HEK293T (cell line): ENCODE measurements around the gene TGFB2.
A peak's percentile ranks its signal among the peaks of the same experiment; 100 is the strongest.

Experiments used
- CTCF ChIA-PET: fragments of 350-600 bp; formaldehyde crosslinking; extraction: SDS; loops from one replicate; lab custom pipeline; 2021; ENCODE audit warnings: antibody characterized with exemption, inconsistent platforms; lab: Yijun Ruan, JAX
- POLR2A ChIA-PET: fragments of 350-600 bp; formaldehyde crosslinking; extraction: SDS; loops from one replicate; lab custom pipeline; 2020; ENCODE audit warnings: antibody characterized with exemption, inconsistent platforms; lab: Yijun Ruan, JAX
- DNase-seq: peaks from one replicate; pipeline ENCODE4 v3.0.0; 2012; ENCODE audit warnings: mixed read lengths; ENCODE audit errors: extremely low spot score
- ARNT ChIP-seq: fragments of 450-650 bp; IDR thresholded peaks from 2 replicates; pipeline ENCODE4 v1.6.1; 2017; ENCODE audit warnings: mild to moderate bottlenecking
- BHLHE40 ChIP-seq: fragments of 450-650 bp; IDR thresholded peaks from 2 replicates; pipeline ENCODE4 v1.6.1; 2016; ENCODE audit warnings: mild to moderate bottlenecking, moderate library complexity, borderline replicate concordance
- CTBP1 ChIP-seq: fragments of 450-650 bp; IDR thresholded peaks from 2 replicates; pipeline ENCODE4 v1.6.1; 2016; ENCODE audit warnings: borderline replicate concordance
- ELF4 ChIP-seq: fragments of 450-650 bp; IDR thresholded peaks from 2 replicates; pipeline ENCODE4 v1.6.1; 2017; ENCODE audit warnings: antibody characterized with exemption
- FOXA1 ChIP-seq: fragments of 450-650 bp; IDR thresholded peaks from 2 replicates; pipeline ENCODE4 v1.6.1; 2016; ENCODE audit warnings: mild to moderate bottlenecking
- FOXK2 ChIP-seq: fragments of 450-650 bp; IDR thresholded peaks from 2 replicates; pipeline ENCODE4 v1.6.1; 2016; ENCODE audit warnings: mild to moderate bottlenecking
- FOXM1 ChIP-seq: fragments of 450-650 bp; IDR thresholded peaks from 2 replicates; pipeline ENCODE4 v1.6.1; 2017; ENCODE audit warnings: mild to moderate bottlenecking, borderline replicate concordance
- HDGF ChIP-seq: fragments of 450-650 bp; IDR thresholded peaks from 2 replicates; pipeline ENCODE4 v1.6.1; 2017; ENCODE audit warnings: antibody characterized with exemption, borderline replicate concordance
- L3MBTL2 ChIP-seq: fragments of 450-650 bp; conservative IDR thresholded peaks from 2 replicates; pipeline ENCODE4 v1.6.1; 2016; ENCODE audit warnings: mild to moderate bottlenecking
- LEF1 ChIP-seq: fragments of 450-650 bp; IDR thresholded peaks from 2 replicates; pipeline ENCODE4 v1.6.1; 2017; ENCODE audit warnings: mild to moderate bottlenecking, borderline replicate concordance
- NFRKB ChIP-seq: fragments of 450-650 bp; IDR thresholded peaks from 2 replicates; pipeline ENCODE4 v1.6.1; 2016; ENCODE audit warnings: mild to moderate bottlenecking, moderate library complexity
- SP1 ChIP-seq: fragments of 450-650 bp; IDR thresholded peaks from 2 replicates; pipeline ENCODE4 v1.6.1; 2017
- SUZ12 ChIP-seq: fragments of 450-650 bp; IDR thresholded peaks from 2 replicates; pipeline ENCODE4 v1.6.1; 2016; ENCODE audit warnings: mild to moderate bottlenecking
- TARDBP ChIP-seq: fragments of 450-650 bp; IDR thresholded peaks from 2 replicates; pipeline ENCODE4 v1.6.1; 2016
- ZNF384 ChIP-seq: fragments of 450-650 bp; IDR thresholded peaks from 2 replicates; pipeline ENCODE4 v1.6.1; 2016
- TF ChIP-seq, protein P1 (sequence below): fragments of 450-650 bp; IDR thresholded peaks from 2 replicates; pipeline ENCODE4 v1.6.1; 2016

The TGFB2 gene

DNA sequence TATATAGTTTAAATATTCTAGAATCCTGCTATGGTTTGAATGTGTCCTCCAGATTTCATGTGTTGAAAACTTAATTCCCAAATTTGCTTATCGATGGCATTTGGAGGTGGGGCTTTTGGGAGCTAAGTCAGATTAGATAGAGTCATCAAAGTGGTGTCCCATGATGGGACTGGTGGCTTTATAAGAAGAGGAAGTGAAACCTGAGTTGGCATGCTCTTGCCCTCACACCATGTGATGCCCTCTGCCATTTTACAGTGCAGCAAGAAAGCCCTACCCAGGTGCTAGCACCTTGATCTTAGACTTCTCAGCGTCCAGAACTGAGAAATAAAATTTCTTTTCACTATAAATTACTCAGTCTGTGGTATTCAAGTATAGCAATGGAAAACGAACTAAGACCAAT lies 111.3 kb downstream of the TGFB2 start:
- CTCF ChIA-PET = no interaction called here
- DNase-seq = no peak
- POLR2A ChIA-PET = no interaction called here
- TF ChIP-seq FOXK2 (no peak), SP1 (no peak), FOXA1 (no peak)

DNA sequence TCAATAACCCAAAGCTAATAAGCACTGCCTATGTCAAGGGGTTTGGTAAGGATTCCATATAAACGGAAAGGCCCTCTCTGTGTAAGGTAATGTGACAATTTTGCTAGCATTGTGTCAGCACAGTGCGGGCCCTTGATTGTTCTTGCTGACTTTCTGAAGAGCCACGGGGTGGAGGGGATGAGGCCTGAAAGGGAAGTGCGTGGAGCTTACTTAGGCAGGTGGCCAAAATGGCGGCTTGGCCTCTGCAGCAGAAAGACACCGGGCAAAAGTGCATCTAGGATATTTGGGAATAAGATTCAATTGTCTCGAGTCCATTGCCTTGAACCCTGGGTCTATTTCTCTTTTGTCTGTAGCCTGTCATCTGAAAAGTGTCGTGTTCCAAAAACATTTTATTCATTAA lies 114.3 kb downstream of the TGFB2 start:
- DNase-seq = no peak
- TF ChIP-seq NFRKB (no peak), HDGF (no peak), L3MBTL2 (no peak), BHLHE40 (no peak), FOXK2 (no peak), SUZ12 (no peak), CTBP1 (no peak), FOXA1 (no peak), FOXM1 (no peak), TARDBP (no peak), ZNF384 (no peak)
- POLR2A ChIA-PET = no interaction called here
- CTCF ChIA-PET = no interaction called here

DNA sequence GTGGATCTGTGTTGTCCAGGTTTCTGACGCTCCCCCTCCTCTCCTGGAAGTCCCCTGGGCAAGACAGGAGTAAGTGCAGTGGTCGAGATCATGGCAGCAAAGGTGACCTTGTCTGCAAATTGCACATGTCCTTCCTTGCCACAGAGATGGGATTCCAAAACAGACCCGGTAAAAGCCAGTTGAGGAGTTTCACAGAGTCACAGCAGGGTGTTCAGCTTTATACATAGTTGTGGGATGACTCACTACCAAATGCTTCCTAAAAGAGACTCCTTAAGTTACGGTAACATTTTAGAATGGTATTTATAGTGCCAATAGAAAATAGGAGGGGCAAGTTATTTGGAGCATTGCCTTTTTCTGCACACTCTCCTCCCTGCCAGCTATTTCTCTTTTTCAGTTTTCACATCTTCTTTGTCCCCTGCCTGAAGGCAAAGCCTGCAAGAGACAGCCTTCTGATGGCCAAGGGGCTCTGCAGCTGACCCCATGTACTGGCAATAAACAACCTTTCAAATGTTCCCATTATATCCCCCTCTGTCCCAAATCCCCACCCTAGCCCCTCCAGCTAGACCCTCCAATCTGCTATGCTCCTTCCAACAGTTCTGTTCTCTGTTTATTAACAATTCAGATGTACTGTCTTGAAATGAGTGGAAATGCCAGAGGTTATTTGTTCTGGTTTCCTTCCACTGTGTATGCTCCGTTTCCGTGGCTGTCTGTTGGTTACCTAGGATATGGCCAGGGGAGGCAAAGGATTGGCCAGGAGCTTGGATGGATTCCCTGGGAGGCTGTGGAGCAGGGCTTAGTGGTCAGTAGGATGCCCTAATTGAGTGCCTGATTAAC lies 115.0 kb downstream of the TGFB2 start:
- CTCF ChIA-PET = interaction anchor here (0.5 kb wide), 1 partner anchor 61 kb away, joined by 3 read pairs; no protein-coding TSS in a partner anchor
- peak; percentile 64 for DNase-seq
- TF ChIP-seq L3MBTL2 (peak; percentile 61), CTBP1 (peak; percentile 55; the same call in 1 of the 2 replicates), SUZ12 (no peak)
- POLR2A ChIA-PET = no interaction called here

DNA sequence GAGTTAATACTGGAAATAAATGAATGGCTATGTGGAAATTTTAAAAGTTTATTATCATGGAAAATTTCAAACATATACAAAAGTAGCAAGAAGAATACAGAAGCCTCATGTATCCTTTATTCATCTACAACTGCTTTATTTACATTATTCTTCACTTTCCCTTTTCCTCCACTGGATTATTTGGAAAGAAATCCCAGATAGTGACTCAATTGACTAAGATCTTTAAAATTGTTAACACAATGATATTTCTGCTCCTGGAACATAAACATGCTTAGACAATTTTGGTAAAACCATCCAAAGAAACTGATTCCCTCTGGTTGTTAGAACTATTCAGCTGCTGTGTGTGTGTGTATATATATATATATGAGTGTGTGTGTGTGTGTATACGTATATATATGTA lies 116.2 kb downstream of the TGFB2 start:
- ChIA-PET CTCF (no interaction called here), POLR2A (no interaction called here)
- DNase-seq = no peak
- TF ChIP-seq ZNF384 = no peak
- no peak for TF ChIP-seq ARNT
- no peak for TF ChIP-seq FOXK2
- TF ChIP-seq HDGF = no peak
- no peak for TF ChIP-seq NFRKB
- no peak for TF ChIP-seq FOXM1
- no peak for TF ChIP-seq CTBP1
- no peak for TF ChIP-seq TARDBP
- TF ChIP-seq, protein P1, sequence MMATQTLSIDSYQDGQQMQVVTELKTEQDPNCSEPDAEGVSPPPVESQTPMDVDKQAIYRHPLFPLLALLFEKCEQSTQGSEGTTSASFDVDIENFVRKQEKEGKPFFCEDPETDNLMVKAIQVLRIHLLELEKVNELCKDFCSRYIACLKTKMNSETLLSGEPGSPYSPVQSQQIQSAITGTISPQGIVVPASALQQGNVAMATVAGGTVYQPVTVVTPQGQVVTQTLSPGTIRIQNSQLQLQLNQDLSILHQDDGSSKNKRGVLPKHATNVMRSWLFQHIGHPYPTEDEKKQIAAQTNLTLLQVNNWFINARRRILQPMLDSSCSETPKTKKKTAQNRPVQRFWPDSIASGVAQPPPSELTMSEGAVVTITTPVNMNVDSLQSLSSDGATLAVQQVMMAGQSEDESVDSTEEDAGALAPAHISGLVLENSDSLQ = no peak
- no peak for TF ChIP-seq BHLHE40
- TF ChIP-seq SP1 = no peak
- TF ChIP-seq FOXA1 = no peak
- TF ChIP-seq LEF1 = no peak
- TF ChIP-seq L3MBTL2 = no peak
- TF ChIP-seq SUZ12 = no peak

DNA sequence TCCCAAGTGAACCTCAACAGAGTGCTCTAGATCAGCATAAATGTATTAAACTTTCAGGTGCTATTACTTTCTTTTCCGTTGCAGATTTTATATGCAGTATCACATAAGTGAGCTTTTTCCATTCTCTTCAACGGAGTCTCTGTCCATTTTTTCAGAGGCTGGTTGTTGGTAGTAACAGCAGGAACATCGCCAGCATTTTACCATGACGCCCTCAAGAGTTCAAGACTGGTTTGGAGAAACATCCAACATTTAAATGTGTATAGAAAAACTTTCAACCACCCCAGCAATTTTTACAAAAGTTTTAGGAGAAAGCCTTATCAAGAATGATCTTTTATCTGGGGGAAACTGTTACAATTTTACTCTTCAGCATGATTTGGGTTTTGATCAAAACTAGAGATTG lies 117.0 kb downstream of the TGFB2 start:
- ChIA-PET POLR2A (no interaction called here), CTCF (no interaction called here)
- no peak for TF ChIP-seq HDGF
- TF ChIP-seq SP1 = no peak
- TF ChIP-seq ZNF384 = no peak
- no peak for TF ChIP-seq LEF1
- TF ChIP-seq ARNT = no peak
- no peak for TF ChIP-seq FOXK2
- TF ChIP-seq ELF4 = no peak
- TF ChIP-seq TARDBP = no peak
- no peak for TF ChIP-seq CTBP1
- no peak for TF ChIP-seq BHLHE40
- TF ChIP-seq, protein P1 = no peak
- TF ChIP-seq FOXM1 = no peak
- no peak for TF ChIP-seq SUZ12
- TF ChIP-seq NFRKB = no peak
- no peak for TF ChIP-seq L3MBTL2
- no peak for DNase-seq

DNA sequence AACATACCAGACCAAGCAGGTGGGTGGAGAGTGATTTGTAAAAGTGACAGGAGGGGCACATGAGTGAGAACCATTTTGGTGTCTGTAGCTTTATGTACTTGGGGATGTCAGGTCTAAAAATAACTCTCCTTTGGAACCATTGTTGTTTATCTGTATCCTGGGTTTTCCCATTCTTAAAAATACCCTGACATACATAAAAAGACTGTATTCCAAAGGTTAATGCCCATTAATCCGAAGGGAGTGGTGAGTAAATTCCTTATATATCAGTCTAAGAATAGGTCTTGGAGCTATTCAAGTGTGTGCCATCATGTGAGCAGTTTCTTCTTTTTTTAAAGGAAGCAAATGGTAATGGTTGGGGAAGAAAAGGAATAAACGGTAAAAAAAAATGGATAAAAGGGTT lies 117.5 kb downstream of the TGFB2 start:
- POLR2A ChIA-PET = no interaction called here
- TF ChIP-seq FOXK2 = no peak
- CTCF ChIA-PET = no interaction called here
- DNase-seq = no peak

DNA sequence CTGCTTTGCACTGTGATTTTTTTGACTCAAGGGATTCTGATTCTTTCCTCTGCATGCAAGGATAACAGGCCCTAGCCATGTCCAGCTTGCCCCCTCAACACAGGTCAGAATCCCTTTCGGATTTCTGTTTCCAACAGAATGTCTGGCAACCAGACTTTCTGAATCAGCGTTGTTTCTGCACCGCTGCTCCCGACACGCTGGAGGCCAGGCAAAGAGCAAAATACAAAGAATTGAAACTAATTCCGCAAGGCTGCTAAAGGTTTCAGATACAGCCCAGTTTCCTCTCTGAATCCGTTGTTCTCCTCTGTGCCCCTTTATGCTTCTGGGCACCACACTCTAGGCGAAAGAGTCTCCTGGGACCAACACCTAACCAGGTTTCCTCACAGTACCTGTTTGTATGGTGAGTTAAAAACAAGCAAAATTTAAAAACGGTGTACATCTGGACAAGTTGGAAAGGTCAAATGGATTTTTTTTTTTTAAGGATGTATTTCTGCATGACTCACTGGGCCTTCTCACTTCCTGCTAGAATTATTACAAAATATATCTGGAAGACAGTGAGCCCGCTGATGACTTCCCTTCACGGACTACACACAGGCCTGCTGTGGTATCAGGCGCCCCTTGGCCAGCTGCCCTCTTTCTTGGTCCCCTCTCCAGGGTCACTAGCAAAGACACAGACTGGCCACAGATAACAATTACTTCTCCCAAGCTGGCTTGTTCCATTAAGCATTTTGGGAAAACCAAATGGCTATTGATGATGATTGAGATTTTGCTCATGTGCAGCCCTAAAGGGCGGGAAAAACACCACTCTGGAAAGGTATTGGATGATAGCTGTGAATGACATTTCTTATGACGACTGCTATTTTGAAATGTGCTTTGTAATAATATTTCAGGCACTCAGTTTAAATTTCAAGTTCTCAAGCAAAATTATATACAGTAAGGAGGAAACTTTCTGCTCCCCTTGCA lies 118.3 kb downstream of the TGFB2 start:
- no peak for TF ChIP-seq SUZ12
- TF ChIP-seq L3MBTL2 = peak; percentile 31; the same call in 1 of the 2 replicates
- TF ChIP-seq, protein P1 = 0 out of 2 replicates have a peak, but pooled peaks have one; percentile 7
- TF ChIP-seq ARNT = no peak
- DNase-seq = no peak
- ChIA-PET POLR2A (no interaction called here), CTCF (no interaction called here)
